AG20443 (cell line): ENCODE measurements around the gene MTHFR.
"Not testable (repeated sequence)": the region's sequence is repeated elsewhere in the genome, so short reads cannot be mapped to it uniquely, and the experiment has no call there.

Experiments
- DNase-seq: peaks from one replicate; pipeline ENCODE4 v3.0.0; 2012; ENCODE audit warnings: low spot score, mixed read lengths

Gene MTHFR

DNA sequence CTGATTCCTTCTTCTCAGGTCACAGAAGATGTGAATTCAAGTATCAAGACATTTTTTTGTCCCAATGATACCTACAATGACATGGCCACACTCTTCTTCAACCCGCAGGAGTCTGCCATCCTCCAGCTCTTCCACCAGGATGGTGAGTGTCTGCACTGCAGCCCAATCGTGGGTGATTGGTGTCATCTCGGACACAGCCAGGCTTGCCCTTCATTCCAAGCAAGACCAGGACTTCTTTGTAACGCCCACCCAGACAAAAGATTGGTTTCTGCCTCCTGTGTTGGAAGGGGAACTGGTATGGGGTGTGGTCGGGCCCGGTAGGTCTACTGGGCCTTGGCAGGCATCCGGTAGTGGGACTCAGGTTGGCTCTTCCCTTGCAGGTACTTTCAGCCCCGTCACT, 27.7 kb upstream of the MTHFR start:
- no peak for DNase-seq

DNA sequence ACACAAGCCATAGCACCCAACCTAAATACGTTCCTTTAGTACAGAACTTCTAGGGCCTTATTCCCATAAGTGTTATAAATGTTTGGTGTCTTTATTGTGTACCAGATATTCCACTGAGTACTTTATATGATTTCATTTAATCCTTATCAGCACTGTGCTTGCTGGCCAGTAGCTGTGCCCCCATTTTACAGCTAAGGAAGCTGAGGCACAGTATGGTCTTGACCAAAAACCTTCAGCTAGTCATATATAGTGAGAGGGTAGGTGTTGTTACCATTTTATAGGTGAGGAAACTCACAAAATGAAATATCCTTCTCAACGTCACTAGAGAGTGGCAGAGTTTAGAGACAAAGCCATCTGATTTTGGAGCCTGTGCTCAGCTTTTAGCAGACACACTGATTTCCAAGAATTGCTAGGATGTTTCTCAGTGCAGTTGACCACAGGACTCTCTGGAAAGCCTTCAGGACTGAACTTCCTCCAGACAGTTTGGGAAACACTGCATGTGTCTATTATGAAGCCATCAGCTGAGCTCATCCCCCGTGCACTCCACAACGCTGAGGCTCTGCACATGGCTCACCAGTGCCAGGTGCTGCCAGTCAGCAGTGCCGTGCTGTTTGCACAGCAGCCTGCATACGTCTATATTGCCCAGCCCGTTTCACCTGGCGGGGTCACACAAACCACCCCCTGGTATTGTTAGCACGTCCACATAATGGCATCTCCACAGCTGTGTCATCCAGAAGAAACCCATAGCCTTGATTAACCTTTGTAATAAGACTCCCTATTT, 26.4 kb upstream of the MTHFR start:
- no peak for DNase-seq

GRCh38 chr1:11828511-11828910, 22.7 kb upstream of the MTHFR start:
- DNase-seq: no peak

DNA sequence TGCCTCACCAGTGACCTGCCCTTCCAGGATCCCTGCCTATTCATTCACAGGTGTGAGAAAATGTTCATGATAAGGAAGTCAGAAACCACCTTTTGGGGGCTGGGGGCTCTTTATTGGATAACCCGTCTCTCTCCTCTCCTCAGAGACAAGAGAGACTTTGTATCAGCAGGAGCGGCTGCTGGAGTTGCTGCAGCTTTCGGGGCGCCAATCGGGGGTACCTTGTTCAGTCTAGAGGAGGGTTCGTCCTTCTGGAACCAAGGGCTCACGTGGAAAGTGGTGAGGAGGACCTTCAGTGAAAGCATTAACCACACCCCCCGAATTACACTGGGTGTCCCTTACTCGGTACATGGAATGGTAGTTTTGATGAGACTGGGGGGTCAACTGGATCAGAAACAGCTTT, 21.2 kb upstream of the MTHFR start:
- DNase-seq: no peak

- no peak for DNase-seq
These were observed 19.4 kb upstream of the MTHFR start for GRCh38 chr1:11825131-11825530.

GRCh38 chr1:11823366-11824137, 17.8 kb upstream of the MTHFR start:
- no peak for DNase-seq

DNA sequence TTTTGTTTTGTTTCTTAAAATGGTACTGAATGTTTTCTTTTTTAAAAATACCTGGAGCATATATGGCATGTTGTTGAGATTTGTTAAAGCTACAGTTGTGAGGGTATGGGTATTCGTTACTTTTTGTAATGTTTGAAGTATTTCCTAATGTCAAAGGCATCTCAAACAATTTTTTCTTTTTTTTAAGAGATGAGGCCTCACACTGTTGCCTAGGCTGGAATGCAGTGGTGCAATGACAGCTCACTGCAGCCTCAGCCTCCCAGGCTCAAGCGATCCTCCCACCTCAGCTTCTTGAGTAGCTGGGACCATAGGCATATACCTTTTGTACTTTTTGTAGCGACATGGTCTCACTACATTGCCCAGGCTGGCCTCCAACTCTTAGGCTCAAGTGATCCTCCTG, 16.3 kb upstream of the MTHFR start:
- DNase-seq: no peak

- DNase-seq: no peak
These were observed 11.4 kb upstream of the MTHFR start for GRCh38 chr1:11817192-11817591.

- DNase-seq: no peak
These were observed 7.3 kb upstream of the MTHFR start for GRCh38 chr1:11813021-11813420.

- no peak for DNase-seq
These were observed 1.4 kb upstream of the MTHFR start for GRCh38 chr1:11807133-11807532.

DNA sequence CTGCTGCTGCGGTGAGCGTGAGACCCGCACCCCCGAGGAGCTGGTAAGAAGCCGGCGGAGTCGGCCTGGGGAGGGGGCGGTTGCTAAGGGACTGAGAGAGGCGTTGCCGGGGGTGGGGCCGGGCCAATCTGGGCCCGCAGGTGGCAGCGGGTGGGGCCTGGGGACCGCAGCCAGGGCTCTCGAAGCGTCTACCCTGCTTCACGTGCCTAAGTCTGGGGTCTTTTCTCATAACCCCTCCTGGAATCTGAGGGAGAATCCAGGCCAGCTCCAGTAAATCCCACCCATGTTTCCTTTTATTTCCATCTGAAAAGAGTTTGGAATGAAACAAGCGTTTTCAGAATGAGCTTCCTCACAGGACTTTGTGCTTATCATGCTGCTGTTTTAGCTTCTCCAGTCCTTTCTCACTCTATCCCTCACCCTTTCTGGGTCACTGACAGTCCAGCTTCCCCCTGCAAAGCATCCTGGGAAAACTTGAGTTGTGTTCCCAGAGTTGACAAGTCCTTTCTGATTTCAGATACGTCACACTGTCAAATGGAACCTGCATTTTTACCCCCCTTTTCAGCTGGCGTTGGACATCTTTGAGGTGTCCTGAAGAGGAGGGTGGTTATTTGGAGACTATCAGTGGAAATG, 658 bp upstream of the MTHFR start:
- DNase-seq: peak; percentile 55

DNA sequence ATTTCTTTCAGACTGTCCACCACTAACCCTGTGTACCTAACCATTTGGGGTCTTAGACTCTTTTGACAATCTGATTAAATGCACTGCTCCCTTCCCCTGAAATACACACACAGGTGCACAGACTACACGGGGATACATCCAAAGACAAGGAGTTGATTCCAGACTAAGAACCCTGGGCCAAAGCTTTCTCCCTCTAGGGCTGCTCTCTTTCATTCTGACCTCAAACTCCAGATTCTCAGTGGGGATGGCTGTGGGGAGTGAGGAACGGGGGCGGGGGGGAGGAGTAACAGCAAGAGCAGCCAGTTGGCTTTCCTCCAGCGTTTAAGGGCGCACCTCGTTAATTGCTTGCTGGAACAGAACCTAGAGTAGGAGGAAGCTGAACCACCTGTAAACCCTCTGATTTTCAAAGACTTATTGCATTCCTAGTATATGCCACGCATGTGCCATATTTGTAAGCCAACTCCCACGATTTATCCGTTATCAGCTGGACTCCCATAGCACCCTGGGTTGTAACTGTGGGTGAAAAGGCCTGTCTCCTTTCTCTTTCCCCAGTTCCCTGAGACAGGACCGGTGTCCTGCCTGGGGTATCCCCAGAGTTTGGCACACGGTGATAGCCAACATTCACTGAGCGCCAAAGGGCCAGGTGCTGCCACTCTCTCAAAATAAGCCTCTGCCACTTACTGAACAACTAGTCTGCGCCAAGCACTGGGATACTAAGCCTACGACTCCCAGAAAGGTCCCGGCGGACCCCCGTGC, 920 bp downstream of the MTHFR start:
- DNase-seq: no peak

DNA sequence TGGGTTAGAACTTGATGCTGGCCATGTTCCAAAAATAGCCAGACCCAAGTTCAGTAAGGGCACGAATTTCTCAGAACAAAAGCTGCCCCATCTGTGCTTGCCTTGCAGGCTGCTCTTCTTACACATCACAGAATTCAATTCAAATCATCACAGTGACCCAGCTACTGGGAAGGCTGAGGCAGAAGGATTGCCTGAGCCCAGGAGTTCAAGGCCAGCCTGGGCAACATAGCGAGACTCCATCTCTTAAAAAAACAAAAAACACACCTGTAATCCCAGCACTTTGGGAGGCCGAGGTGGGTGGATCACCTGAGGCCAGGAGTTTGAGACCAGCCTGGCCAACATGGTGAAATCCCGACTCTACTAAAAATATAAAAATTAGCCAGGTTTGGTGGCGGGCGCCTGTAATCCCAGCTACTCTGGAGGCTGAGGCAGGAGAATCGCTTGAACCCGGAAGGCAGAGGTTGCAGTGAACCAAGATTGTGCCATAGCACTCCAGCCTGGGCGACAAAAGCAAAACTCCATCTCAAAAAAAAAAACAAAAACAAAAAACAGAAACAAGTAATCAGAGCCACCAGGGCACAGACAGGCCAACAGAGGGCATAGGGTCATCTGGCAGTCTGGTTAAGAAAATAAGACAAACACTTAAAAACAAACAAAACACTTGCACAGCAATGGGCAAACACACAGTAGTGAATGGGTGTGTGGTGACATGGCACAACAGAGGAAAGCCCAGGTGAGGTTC, 1.7 kb downstream of the MTHFR start:
- not testable (repeated sequence) for DNase-seq

- peak; percentile 91 for DNase-seq
These were observed 2.5 kb downstream of the MTHFR start for GRCh38 chr1:11802973-11803885.

DNA sequence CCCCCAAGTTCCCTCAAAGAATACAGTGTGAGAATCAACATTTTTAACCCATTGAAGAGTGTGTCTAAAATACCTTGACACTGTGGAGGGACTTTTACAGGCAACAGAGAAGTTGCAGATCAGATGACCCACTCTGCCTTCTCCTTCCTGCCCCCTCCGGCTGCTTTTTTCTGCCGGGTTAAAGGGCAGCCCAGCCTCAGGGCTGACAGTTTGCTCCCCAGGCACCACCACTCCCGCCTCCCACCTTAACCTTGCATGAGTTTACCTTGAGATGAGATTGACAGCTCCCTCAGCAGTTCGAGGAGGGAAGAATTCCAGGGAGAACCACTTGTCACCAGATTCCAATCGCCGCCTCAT, 3.2 kb downstream of the MTHFR start:
- DNase-seq: peak; percentile 49

- no peak for DNase-seq
These were observed 4.9 kb downstream of the MTHFR start for GRCh38 chr1:11800756-11801433.

DNA sequence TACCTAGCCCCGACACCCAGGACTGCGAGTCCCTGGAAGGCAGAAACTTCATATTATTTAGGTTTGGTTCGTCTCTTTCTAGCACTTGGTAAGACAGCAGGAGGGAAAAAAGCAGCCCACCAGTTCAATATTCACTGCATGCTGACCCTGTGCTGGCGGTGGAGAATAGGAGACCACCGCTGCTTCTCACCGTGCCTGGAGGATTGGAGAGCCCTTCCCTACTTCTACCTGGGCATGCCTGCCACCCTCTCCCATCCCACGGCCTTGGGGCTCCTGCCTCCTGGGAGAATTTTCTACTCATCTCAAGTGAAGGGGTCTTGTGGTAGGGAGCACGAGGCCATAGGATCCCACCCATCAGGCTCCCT, 5.4 kb downstream of the MTHFR start:
- no peak for DNase-seq

- DNase-seq: no peak
These were observed 5.9 kb downstream of the MTHFR start for GRCh38 chr1:11799896-11800295.

DNA sequence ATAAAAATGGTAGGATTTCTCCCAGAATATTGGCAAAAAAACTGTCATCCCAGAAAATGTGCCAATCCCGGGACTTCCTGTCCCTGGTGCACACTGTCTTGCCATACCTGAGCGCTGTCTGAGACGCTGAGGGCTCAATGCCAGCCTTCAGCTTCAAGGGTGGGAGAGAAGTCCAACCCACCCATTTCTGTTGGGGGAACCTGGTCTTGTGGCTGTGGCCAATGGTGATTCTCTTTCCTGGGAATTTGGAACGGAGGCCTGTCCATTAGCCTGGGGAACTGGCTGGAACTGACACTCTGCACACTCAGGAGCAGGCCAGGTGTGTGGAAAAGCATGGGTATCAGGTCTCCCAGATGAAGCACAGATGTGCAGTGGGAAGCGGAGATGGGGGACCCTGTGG, 6.7 kb downstream of the MTHFR start:
- no peak for DNase-seq
